ENCODE results near the gene RBP5. TPM values are rescaled to one million over a fixed set of nuclear protein-coding genes. Genes with fewer than 3 reads are reported as not detected.

The RBP5 gene, protein sequence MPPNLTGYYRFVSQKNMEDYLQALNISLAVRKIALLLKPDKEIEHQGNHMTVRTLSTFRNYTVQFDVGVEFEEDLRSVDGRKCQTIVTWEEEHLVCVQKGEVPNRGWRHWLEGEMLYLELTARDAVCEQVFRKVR
- not detected in 5 replicates for total RNA-seq (2022; extraction: Qiagen RNA extraction)

DNA sequence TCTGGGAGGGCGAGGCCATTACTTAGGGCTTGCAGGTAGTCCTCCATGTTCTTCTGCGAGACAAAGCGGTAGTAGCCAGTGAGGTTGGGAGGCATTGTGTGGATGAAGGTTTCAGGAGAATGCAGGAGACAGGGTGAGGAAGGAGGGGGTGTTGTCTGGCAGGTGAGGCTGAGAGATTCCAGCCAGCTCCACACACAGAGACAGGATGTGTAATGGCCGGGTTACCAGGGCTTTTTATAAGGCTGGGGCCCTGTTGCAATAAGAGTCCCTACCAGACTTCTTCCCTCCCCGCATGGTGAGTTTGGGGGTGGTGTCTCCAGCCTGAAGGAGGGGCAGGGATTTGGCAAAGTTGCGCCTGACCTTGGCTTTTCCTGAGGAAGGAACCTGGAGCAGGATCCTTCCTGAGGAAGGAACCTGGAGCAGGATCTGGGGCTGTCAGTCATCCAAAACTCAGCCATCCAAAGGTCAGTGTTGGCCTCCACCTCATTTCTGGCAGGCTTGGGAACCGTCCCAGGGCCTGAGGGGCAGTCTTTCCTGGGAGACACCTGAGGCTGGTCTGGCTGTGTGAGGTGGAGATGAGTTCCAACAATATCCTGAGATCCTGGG lies at the start of gene RBP5:
Gene RBP5 (minus strand): TSS at position 209 of the 606 bp plus-strand sequence. CDS start 114 bp downstream, at position 95.

DNA sequence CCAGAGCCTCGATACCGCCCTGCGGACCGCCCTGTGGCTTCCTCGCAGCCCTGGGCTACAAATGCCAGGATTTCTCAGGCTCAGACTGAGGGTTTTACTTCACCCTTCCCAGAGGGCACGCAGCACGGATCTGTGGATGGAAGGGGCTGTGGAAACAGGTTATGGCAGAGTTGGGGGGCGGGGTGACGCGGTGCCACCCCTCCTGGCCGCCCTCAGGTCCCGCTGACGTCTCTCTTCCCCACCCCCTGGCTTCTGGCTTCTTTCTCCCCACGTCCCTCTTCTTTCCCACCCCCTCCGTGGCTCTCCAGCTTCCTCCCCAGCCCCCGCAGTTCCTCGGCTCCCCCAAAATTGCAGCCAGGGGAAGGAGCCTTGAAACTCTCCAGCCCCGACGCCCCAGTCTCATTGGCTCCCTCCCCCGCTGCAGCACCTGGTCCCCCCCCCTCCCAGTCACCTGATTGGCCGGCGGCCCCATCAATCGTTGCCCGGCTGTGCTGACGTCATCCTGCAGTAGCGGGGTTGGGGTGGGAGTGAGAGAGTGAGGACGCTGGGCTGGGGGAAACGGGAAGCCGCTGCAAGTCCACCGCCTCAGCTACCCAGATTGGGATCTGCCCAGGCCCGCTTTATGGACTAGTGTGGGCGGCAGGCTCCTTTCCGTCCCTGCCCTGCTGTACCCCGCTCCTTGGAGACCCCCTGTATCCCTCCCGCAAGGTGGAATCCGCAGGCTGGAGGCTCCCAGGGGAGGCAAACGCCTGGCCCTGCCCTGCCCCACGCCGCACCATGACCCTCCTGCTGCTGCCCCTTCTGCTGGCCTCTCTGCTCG lies 1.4 kb upstream of the RBP5 start, which contains the start of gene CLSTN3:
Gene CLSTN3 (plus strand): TSS at position 500 of the 820 bp plus-strand sequence. CDS start 278 bp downstream, at position 778.

DNA sequence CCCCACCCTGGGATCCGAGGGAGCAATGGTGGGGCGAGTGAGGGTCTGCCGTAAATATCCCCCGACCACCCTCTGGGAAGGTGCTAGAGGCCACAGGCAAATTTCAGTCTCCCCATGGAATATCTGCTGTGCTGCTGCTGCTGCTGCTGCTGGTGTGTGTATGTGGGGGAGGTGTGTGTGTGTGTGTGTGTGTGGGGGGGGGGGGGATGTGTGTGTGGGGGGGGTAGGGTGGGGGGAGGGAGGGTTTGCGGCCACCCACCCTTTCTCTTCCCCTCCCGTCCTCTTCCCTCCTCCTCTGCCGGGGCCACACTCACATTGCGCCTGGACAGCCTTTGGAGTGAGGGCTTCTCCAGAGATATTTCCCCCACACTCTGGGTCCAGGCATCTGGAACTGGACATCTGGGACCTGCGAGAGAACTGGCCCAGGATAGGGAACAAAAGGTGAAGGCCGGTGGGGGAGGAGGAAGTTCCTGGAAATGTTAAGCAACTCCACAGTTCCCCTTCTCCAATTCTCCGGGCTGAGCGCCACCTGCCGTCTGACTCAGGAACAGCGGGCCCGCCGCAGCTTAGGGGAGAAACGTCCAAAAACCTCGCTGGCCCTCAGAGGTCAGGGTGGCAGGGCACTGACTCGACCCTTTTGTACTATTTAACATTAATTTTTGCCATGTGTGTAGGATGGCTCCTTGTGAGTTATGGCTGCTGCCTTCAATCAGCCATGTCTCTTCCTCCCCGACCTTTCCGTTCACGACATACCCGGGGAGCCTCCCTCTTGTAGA lies 19.7 kb downstream of the RBP5 start, which contains the start of gene C1RL:
Gene C1RL (minus strand): TSS at position 419 of the 776 bp plus-strand sequence. CDS start 34 bp downstream, at position 385.

DNA sequence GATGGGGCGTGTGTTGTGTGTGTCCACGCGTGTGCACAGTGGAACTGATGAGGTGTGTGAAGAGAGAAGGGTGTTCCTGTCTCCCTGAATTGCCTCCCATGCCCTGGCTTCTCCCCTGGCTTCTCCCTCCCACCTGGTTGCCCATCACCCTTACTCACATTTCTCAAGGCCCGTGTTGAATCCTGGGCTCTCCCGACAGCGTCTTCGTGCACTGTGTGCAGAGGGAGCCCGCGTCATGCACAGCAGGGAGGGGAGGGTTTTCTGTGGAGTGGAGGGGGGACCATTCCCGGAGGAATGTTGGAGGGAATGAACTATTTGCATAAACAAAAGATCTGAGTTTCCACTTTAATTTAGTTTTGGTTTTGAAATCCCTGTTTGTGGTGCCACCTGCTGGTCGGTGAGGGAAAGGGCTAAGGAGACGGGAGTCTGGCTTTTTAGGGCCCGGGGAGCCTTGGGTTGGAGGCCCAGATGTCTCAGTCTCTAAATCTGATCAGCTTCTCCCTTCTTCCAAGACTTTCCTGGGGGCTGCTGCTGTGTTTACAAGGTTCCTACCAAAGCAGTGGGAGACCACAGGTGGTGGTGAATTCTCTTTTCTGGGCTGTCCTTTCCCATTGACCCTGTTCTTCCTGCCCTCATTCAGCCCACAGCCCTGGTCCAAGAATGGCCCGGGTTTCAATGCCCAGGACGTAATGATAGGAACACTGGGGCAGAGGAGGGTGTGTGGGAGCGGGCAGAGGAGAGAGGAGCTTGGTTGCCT lies 36.3 kb downstream of the RBP5 start, which contains the start of gene C1R:
Gene C1R (minus strand): TSS at position 217 of the 757 bp plus-strand sequence. CDS start 57 bp downstream, at position 160.

Other genes with a start within 250 kb of the RBP5 start
- 15.6 to 19.4 TPM (median 16.9 TPM) in 5 replicates for gene LRRC23, start 224.1 kb downstream of the RBP5 start, total RNA-seq (2022; extraction: Qiagen RNA extraction)
- gene ENO2, start 214.3 kb downstream of the RBP5 start, total RNA-seq (2022; extraction: Qiagen RNA extraction): 29.0 to 33.1 TPM (median 32.0 TPM) in 5 replicates
- 50.9 to 76.0 TPM (median 73.6 TPM) in 5 replicates for gene ATN1, start 200.9 kb downstream of the RBP5 start, total RNA-seq (2022; extraction: Qiagen RNA extraction)
- not detected in 5 replicates for gene RNU7-1, start 185.1 kb downstream of the RBP5 start, total RNA-seq (2022; extraction: Qiagen RNA extraction)
- gene C12orf57, start 184.9 kb downstream of the RBP5 start, total RNA-seq (2022; extraction: Qiagen RNA extraction): 261 to 320 TPM (median 303 TPM) in 5 replicates
- 9.1 to 13.5 TPM (median 10.5 TPM) in 5 replicates for gene PTPN6, start 177.5 kb downstream of the RBP5 start, total RNA-seq (2022; extraction: Qiagen RNA extraction)
- 316 to 337 TPM (median 328 TPM) in 5 replicates for gene PHB2, start 158.2 kb downstream of the RBP5 start, total RNA-seq (2022; extraction: Qiagen RNA extraction)
- 54.5 to 63.2 TPM (median 59.6 TPM) in 5 replicates for gene EMG1, start 158.0 kb downstream of the RBP5 start, total RNA-seq (2022; extraction: Qiagen RNA extraction)
- 26.7 to 30.7 TPM (median 29.8 TPM) in 5 replicates for gene LPCAT3, start 110.4 kb downstream of the RBP5 start, total RNA-seq (2022; extraction: Qiagen RNA extraction)
- gene C1S, start 68.2 kb downstream of the RBP5 start, total RNA-seq (2022; extraction: Qiagen RNA extraction): 40.4 to 73.4 TPM (median 41.9 TPM) in 5 replicates
- gene C1R, start 36.4 kb downstream of the RBP5 start, total RNA-seq (2022; extraction: Qiagen RNA extraction): 27.7 to 49.0 TPM (median 30.3 TPM) in 5 replicates
- 10.8 to 14.6 TPM (median 13.4 TPM) in 5 replicates for gene C1RL, start 19.7 kb downstream of the RBP5 start, total RNA-seq (2022; extraction: Qiagen RNA extraction)
- gene CLSTN3, start 1.5 kb upstream of the RBP5 start, total RNA-seq (2022; extraction: Qiagen RNA extraction): 11.7 to 17.4 TPM (median 14.9 TPM) in 5 replicates
- gene PEX5, start 60.8 kb upstream of the RBP5 start, total RNA-seq (2022; extraction: Qiagen RNA extraction): 23.6 to 28.4 TPM (median 27.3 TPM) in 5 replicates
- not detected in 5 replicates for gene ACSM4, start 175.2 kb upstream of the RBP5 start, total RNA-seq (2022; extraction: Qiagen RNA extraction)